ENCODE measurements around the gene AKAP10. TPM values are rescaled to one million over a fixed set of nuclear protein-coding genes. Genes with fewer than 3 reads are reported as not detected.

Gene AKAP10
- total RNA-seq, 1 experiment from 2014 or later: 23.3 TPM

GRCh38 chr17:19904412-19904811 lies 73.2 kb downstream of the AKAP10 start:
- ChIA-PET CTCF (no interaction called here), POLR2A (ENCODE audit: unreplicated experiment) (no interaction called here)
- peaks cover 34% of the 10 kb centered on the region; the same call in 1 of the 2 replicates for H3K36me3 ChIP-seq (ENCODE audit: low read depth, low read length)
- no peak overlapping the region for H3K4me3 ChIP-seq (ENCODE audit: low read length)
- TF ChIP-seq EZH2phosphoT487 (IDR thresholded peaks at IDR 0.05; ENCODE audit: borderline replicate concordance, low read length) (no peak), EZH2 (IDR thresholded peaks at IDR 0.05; ENCODE audit: low read length, unreplicated experiment) (no peak), CTCF (conservative IDR thresholded peaks at IDR 0.05; ENCODE audit: low read depth, low read length) (no peak)
- H3K79me2 ChIP-seq (ENCODE audit: low read length): no peaks in the 10 kb centered on the region
- no peaks in the 10 kb centered on the region for H4K20me1 ChIP-seq (ENCODE audit: low read length)
- H3K9me3 ChIP-seq (ENCODE audit: low read length): no peaks in the 10 kb centered on the region
- H3K4me1 ChIP-seq (ENCODE audit: insufficient read depth, low read length): peaks cover 24% of the 10 kb centered on the region
- H3K9me2 ChIP-seq (replicated peaks; ENCODE audit: low read length): no peaks in the 10 kb centered on the region
- intact Hi-C loops (cut with micrococcal nuclease): loop anchor here (5.0 kb wide), 1 partner anchor 37 kb away; the partner anchor contains the start of gene ULK2
- no peaks in the 10 kb centered on the region for H3K27me3 ChIP-seq (ENCODE audit: low read length)
- H3K27ac ChIP-seq (ENCODE audit: low read length): no peak overlapping the region
- peak; percentile 41 for DNase-seq
- H2AFZ ChIP-seq (ENCODE audit: low read length): no peak overlapping the region
- H3F3A ChIP-seq (ENCODE audit: low read length, unreplicated experiment): no peaks in the 10 kb centered on the region
- no peak for ATAC-seq
- no peak overlapping the region for H3K9ac ChIP-seq (ENCODE audit: low read length)
- no TSS peak for BruUV-seq (replicated peaks)
- no peak overlapping the region for H3K4me2 ChIP-seq (ENCODE audit: low read length)

GRCh38 chr17:19900809-19901208 lies 76.8 kb downstream of the AKAP10 start:
- no peak overlapping the region for H3K9ac ChIP-seq (ENCODE audit: low read length)
- peaks cover 46% of the 10 kb centered on the region for H3K4me1 ChIP-seq (ENCODE audit: insufficient read depth, low read length)
- CTCF ChIA-PET: no interaction called here
- POLR2A ChIA-PET (ENCODE audit: unreplicated experiment): no interaction called here
- H3K27me3 ChIP-seq (ENCODE audit: low read length): no peaks in the 10 kb centered on the region
- H3K4me2 ChIP-seq (ENCODE audit: low read length): peak overlapping the region; percentile 45
- DNase-seq (peak; percentile 89), ATAC-seq (peak; percentile 69)
- H3K9me2 ChIP-seq (replicated peaks; ENCODE audit: low read length): no peaks in the 10 kb centered on the region
- no peaks in the 10 kb centered on the region for H3F3A ChIP-seq (ENCODE audit: low read length, unreplicated experiment)
- no peak for TF ChIP-seq EZH2 (IDR thresholded peaks at IDR 0.05; ENCODE audit: low read length, unreplicated experiment)
- TF ChIP-seq CTCF (conservative IDR thresholded peaks at IDR 0.05; ENCODE audit: low read depth, low read length): peak; percentile 41
- H3K4me3 ChIP-seq (ENCODE audit: low read length): no peak overlapping the region
- no peaks in the 10 kb centered on the region for H3K9me3 ChIP-seq (ENCODE audit: low read length)
- H3K27ac ChIP-seq (ENCODE audit: low read length): peak overlapping the region; percentile 51
- H2AFZ ChIP-seq (ENCODE audit: low read length): no peak overlapping the region
- BruUV-seq (replicated peaks): no TSS peak
- intact Hi-C loops (cut with micrococcal nuclease): loop anchor here (5.0 kb wide), 1 partner anchor 34 kb away; the partner anchor contains the start of gene ULK2
- H4K20me1 ChIP-seq (ENCODE audit: low read length): no peaks in the 10 kb centered on the region
- no peaks in the 10 kb centered on the region for H3K79me2 ChIP-seq (ENCODE audit: low read length)
- peaks cover 14% of the 10 kb centered on the region; the same call in 1 of the 2 replicates for H3K36me3 ChIP-seq (ENCODE audit: low read depth, low read length)

- no peak overlapping the region for H3K9ac ChIP-seq (ENCODE audit: low read length)
- H3F3A ChIP-seq (ENCODE audit: low read length, unreplicated experiment): no peaks in the 10 kb centered on the region
- no peaks in the 10 kb centered on the region for H3K79me2 ChIP-seq (ENCODE audit: low read length)
- H3K9me3 ChIP-seq (ENCODE audit: low read length): no peaks in the 10 kb centered on the region
- no peaks in the 10 kb centered on the region for H3K36me3 ChIP-seq (ENCODE audit: low read depth, low read length)
- no peaks in the 10 kb centered on the region for H4K20me1 ChIP-seq (ENCODE audit: low read length)
- peak; percentile 86 for ATAC-seq
- intact Hi-C loops (cut with micrococcal nuclease): no loop called here
- TF ChIP-seq EZH2 (IDR thresholded peaks at IDR 0.05; ENCODE audit: low read length, unreplicated experiment): no peak
- no peak for TF ChIP-seq CTCF (conservative IDR thresholded peaks at IDR 0.05; ENCODE audit: low read depth, low read length)
- TF ChIP-seq EZH2phosphoT487 (IDR thresholded peaks at IDR 0.05; ENCODE audit: borderline replicate concordance, low read length): no peak
- H3K4me1 ChIP-seq (ENCODE audit: insufficient read depth, low read length): peaks cover 37% of the 10 kb centered on the region
- ChIA-PET CTCF (no interaction called here), POLR2A (ENCODE audit: unreplicated experiment) (no interaction called here)
- no TSS peak for BruUV-seq (replicated peaks)
- DNase-seq: peak; percentile 93
- H3K27me3 ChIP-seq (ENCODE audit: low read length): no peaks in the 10 kb centered on the region
- H3K4me3 ChIP-seq (ENCODE audit: low read length): no peak overlapping the region
- H3K27ac ChIP-seq (ENCODE audit: low read length): peak overlapping the region; percentile 58
- peak overlapping the region; percentile 50 for H3K4me2 ChIP-seq (ENCODE audit: low read length)
- no peaks in the 10 kb centered on the region for H3K9me2 ChIP-seq (replicated peaks; ENCODE audit: low read length)
- no peak overlapping the region for H2AFZ ChIP-seq (ENCODE audit: low read length)
Observed at GRCh38 chr17:19897903-19898302, 79.7 kb downstream of the AKAP10 start.

Data from PC-3 (cell line).